IMR-90 (cell line): ENCODE measurements around the gene CLDN19. TPM values are rescaled to one million over a fixed set of nuclear protein-coding genes. Genes with fewer than 3 reads are reported as not detected.

Experiments used
- ATAC-seq: fragments of 200-7000 bp; cut with Tn5 transposase; 2 replicates; pipeline ENCODE4 v1.9.1; 2020; ENCODE audit warnings: low read depth, mild to moderate bottlenecking, moderate library complexity
- BruUV-seq: library from RNA; stranded (reverse); fragments of 400-500 nt; replicated peaks from 2 replicates; lab custom pipeline; 2021; lab: Mats Ljungman, UMichigan
- CTCF ChIA-PET: fragments of 300-600 bp; formaldehyde crosslinking; extraction: SDS; loops from one replicate; lab custom pipeline; 2021; ENCODE audit warnings: antibody characterized with exemption; lab: Yijun Ruan, JAX
- POLR2A ChIA-PET: fragments of 300-600 bp; sonication (Branson Sonifier 250); formaldehyde crosslinking; loops from one replicate; lab custom pipeline; 2022; ENCODE audit warnings: antibody characterized with exemption; ENCODE audit not compliant: unreplicated experiment; lab: Charles Lee
- DNase-seq: peaks from one replicate; pipeline ENCODE4 v3.0.0; 2013
- H2AFZ ChIP-seq: replicated peaks from 2 replicates; pipeline ENCODE3; 2013; ENCODE audit warnings: low read length, mild to moderate bottlenecking; ENCODE audit not compliant: poor library complexity
- H2AK5ac ChIP-seq: 2 replicates; pipeline ENCODE4 v1.6.1; 2013; ENCODE audit warnings: low read depth, low read length, inconsistent platforms
- H2AK9ac ChIP-seq: replicated peaks from 2 replicates; pipeline ENCODE3; 2013; ENCODE audit warnings: mild to moderate bottlenecking, low read depth, low read length, moderate library complexity; ENCODE audit not compliant: poor library complexity
- H2BK120ac ChIP-seq: 2 replicates; pipeline ENCODE4 v1.6.1; 2013; ENCODE audit warnings: low read depth, low read length, inconsistent platforms
- H2BK15ac ChIP-seq: 3 replicates; pipeline ENCODE4 v1.6.1; 2013; ENCODE audit warnings: low read depth, low read length, inconsistent platforms
- H2BK20ac ChIP-seq: 2 replicates; pipeline ENCODE4 v1.6.1; 2013; ENCODE audit warnings: low read depth, mild to moderate bottlenecking, inconsistent platforms, low read length, moderate library complexity
- H2BK5ac ChIP-seq: 2 replicates; pipeline ENCODE4 v1.6.1; 2013; ENCODE audit warnings: mild to moderate bottlenecking, low read depth, low read length, inconsistent platforms; ENCODE audit not compliant: poor library complexity, severe bottlenecking
- H3K14ac ChIP-seq: replicated peaks from 2 replicates; pipeline ENCODE4 v1.6.1; 2013; ENCODE audit warnings: low read depth, low read length, inconsistent platforms
- H3K18ac ChIP-seq: 2 replicates; pipeline ENCODE4 v1.6.1; 2013; ENCODE audit warnings: low read depth, low read length, control low read depth
- H3K23ac ChIP-seq: 2 replicates; pipeline ENCODE4 v1.6.1; 2013; ENCODE audit warnings: low read depth, low read length, inconsistent platforms
- H3K27ac ChIP-seq: 2 replicates; pipeline ENCODE4 v1.5.1; 2013; ENCODE audit warnings: mild to moderate bottlenecking, control low read depth, low read length; ENCODE audit not compliant: insufficient read depth
- H3K27me3 ChIP-seq: 2 replicates; pipeline ENCODE4 v1.6.1; 2013; ENCODE audit warnings: low read length; ENCODE audit not compliant: control insufficient read depth, insufficient read depth
- H3K36me3 ChIP-seq: 2 replicates; pipeline ENCODE4 v1.6.1; 2013; ENCODE audit warnings: low read length, mixed read lengths; ENCODE audit not compliant: control insufficient read depth, insufficient read depth
- H3K4ac ChIP-seq: 2 replicates; pipeline ENCODE4 v1.6.1; 2013; ENCODE audit warnings: low read depth, low read length, inconsistent platforms
- H3K4me1 ChIP-seq: 2 replicates; pipeline ENCODE4 v1.6.1; 2013; ENCODE audit warnings: low read length, mixed read lengths; ENCODE audit not compliant: control insufficient read depth, insufficient read depth
- H3K4me2 ChIP-seq: 2 replicates; pipeline ENCODE4 v1.6.1; 2013; ENCODE audit warnings: low read depth, mild to moderate bottlenecking, control low read depth, low read length, moderate library complexity
- H3K4me3 ChIP-seq: 2 replicates; pipeline ENCODE4 v1.5.1; 2013; ENCODE audit warnings: low read depth, mild to moderate bottlenecking, control low read depth, low read length, moderate library complexity; ENCODE audit not compliant: insufficient read depth
- H3K56ac ChIP-seq: 2 replicates; pipeline ENCODE4 v1.6.1; 2013; ENCODE audit warnings: low read length, inconsistent platforms; ENCODE audit not compliant: insufficient read depth; ENCODE audit errors: extremely low read depth
- H3K79me1 ChIP-seq, 2 experiments: 2 replicates each; pipeline ENCODE4 v1.6.1; 2013; ENCODE audit warnings: low read length in 2 of 2, inconsistent platforms in 1 of 2, low read depth in 1 of 2
- H3K9ac ChIP-seq: 2 replicates; pipeline ENCODE4 v1.6.1; 2013; ENCODE audit warnings: low read depth, low read length, control low read depth
- H3K9me1 ChIP-seq: 2 replicates; pipeline ENCODE4 v1.6.1; 2013; ENCODE audit warnings: low read length, inconsistent platforms; ENCODE audit not compliant: insufficient read depth
- H3K9me3 ChIP-seq: 2 replicates; pipeline ENCODE4 v1.6.1; 2013; ENCODE audit warnings: low read length; ENCODE audit not compliant: control insufficient read depth, insufficient read depth
- H4K20me1 ChIP-seq: 2 replicates; pipeline ENCODE4 v1.6.1; 2013; ENCODE audit warnings: low read length, inconsistent platforms; ENCODE audit not compliant: insufficient read depth
- H4K5ac ChIP-seq: 2 replicates; pipeline ENCODE4 v1.6.1; 2013; ENCODE audit warnings: mild to moderate bottlenecking, low read depth, low read length, control low read depth
- H4K8ac ChIP-seq, 2 experiments: 2 replicates each; pipeline ENCODE4 v1.6.1; 2013; ENCODE audit warnings: low read depth in 2 of 2, low read length in 2 of 2, control low read depth in 1 of 2, inconsistent platforms in 1 of 2
- H4K91ac ChIP-seq: 2 replicates; pipeline ENCODE4 v1.6.1; 2013; ENCODE audit warnings: low read depth, low read length, inconsistent platforms; ENCODE audit not compliant: insufficient read depth
- BHLHE40 ChIP-seq: fragments of 150-350 bp; IDR thresholded peaks from 2 replicates; pipeline ENCODE4 v1.6.1; 2016; ENCODE audit warnings: mild to moderate bottlenecking, low read depth, low read length
- CEBPB ChIP-seq: IDR thresholded peaks from 2 replicates; pipeline ENCODE4 v1.6.1; 2012; ENCODE audit warnings: low read depth, low read length, improper control_type of control experiment
- CHD1 ChIP-seq: IDR thresholded peaks from 2 replicates; pipeline ENCODE4 v1.6.1; 2012; ENCODE audit warnings: low read depth, low read length, improper control_type of control experiment
- CTCF ChIP-seq: conservative IDR thresholded peaks from 2 replicates; pipeline ENCODE4 v1.5.1; 2012; ENCODE audit warnings: mild to moderate bottlenecking, low read depth, low read length, improper control_type of control experiment
- ELK1 ChIP-seq: fragments of 150-350 bp; IDR thresholded peaks from 2 replicates; pipeline ENCODE4 v1.6.1; 2016; ENCODE audit warnings: low read depth, mild to moderate bottlenecking, low read length, moderate library complexity, borderline replicate concordance
- FOS ChIP-seq: fragments of 150-350 bp; IDR thresholded peaks from 2 replicates; pipeline ENCODE4 v1.6.1; 2016; ENCODE audit warnings: low read depth, low read length
- MAFK ChIP-seq: IDR thresholded peaks from 2 replicates; pipeline ENCODE4 v1.6.1; 2012; ENCODE audit warnings: low read depth, low read length, improper control_type of control experiment
- MAZ ChIP-seq: IDR thresholded peaks from 2 replicates; pipeline ENCODE4 v1.6.1; 2012; ENCODE audit warnings: low read depth, mild to moderate bottlenecking, low read length, improper control_type of control experiment, moderate library complexity, borderline replicate concordance
- MXI1 ChIP-seq: IDR thresholded peaks from 2 replicates; pipeline ENCODE4 v1.6.1; 2012; ENCODE audit warnings: low read depth, mild to moderate bottlenecking, low read length, moderate library complexity, borderline replicate concordance
- NFE2L2 ChIP-seq: fragments of 150-350 bp; IDR thresholded peaks from 2 replicates; pipeline ENCODE4 v1.6.1; 2016; ENCODE audit warnings: low read depth, mild to moderate bottlenecking, low read length
- POLR2A ChIP-seq: IDR thresholded peaks from 2 replicates; pipeline ENCODE4 v1.6.1; 2012; ENCODE audit warnings: mild to moderate bottlenecking, low read depth, low read length
- RCOR1 ChIP-seq: IDR thresholded peaks from 2 replicates; pipeline ENCODE4 v1.6.1; 2012; ENCODE audit warnings: mild to moderate bottlenecking, low read length, improper control_type of control experiment; ENCODE audit not compliant: insufficient replicate concordance
- RFX5 ChIP-seq: IDR thresholded peaks from 2 replicates; pipeline ENCODE4 v1.8.0; 2012; ENCODE audit warnings: low read depth, mild to moderate bottlenecking, low read length, moderate library complexity
- SMC3 ChIP-seq: fragments of 150-350 bp; IDR thresholded peaks from 2 replicates; pipeline ENCODE4 v1.6.1; 2016; ENCODE audit warnings: low read depth, mild to moderate bottlenecking, antibody characterized with exemption, low read length, moderate library complexity
- USF2 ChIP-seq: fragments of 150-350 bp; IDR thresholded peaks from 2 replicates; pipeline ENCODE4 v1.6.1; 2017; ENCODE audit warnings: mild to moderate bottlenecking, antibody characterized with exemption, low read length, low read depth
- dilution Hi-C: fragments of 300-500 bp; cut with HindIII; formaldehyde crosslinking; loops from one replicate; pipeline ENCODE4 v1.14.3; 2018; ENCODE audit warnings: low sequenced_read_pairs; ENCODE audit not compliant: unreplicated experiment
- in situ Hi-C: fragments of 300-500 bp; cut with MboI; formaldehyde crosslinking; loops from 3 replicates; pipeline ENCODE4 v1.14.3; 2019; ENCODE audit warnings: low sequenced_read_pairs, inconsistent platforms, mixed read lengths
- intact Hi-C: fragments of 100-400 bp; cut with micrococcal nuclease; formaldehyde crosslinking; loops from 2 replicates; pipeline ENCODE4 v1.10.0; 2022
- polyA plus RNA-seq, 3 experiments: library from polyadenylated mRNA; depleted of rRNA; stranded (reverse); fragments of >200 nt; gene quantifications; 2 replicates each; pipeline ENCODE4 v1.2.3, GENCODE V29; 2012; ENCODE audit warnings: low replicate concordance in 1 of 3
- total RNA-seq: library from RNA; depleted of rRNA; stranded (reverse); fragments of >200 nt; gene quantifications from 2 replicates; pipeline ENCODE4 v1.2.3, GENCODE V29; 2012

The CLDN19 gene
- total and polyA plus RNA-seq, 2 of the 4 experiments (the other 2 are of a cell fraction) = not detected

- Histone ChIP-seq H3K27ac (no peak overlapping the region), H3K56ac (no peak overlapping the region), H3K18ac (no peak overlapping the region), H4K8ac (no peak overlapping the region), H4K5ac (no peak overlapping the region), H2BK15ac (no peak overlapping the region), H3K4me1 (peaks cover 3% of the 10 kb centered on the region), H3K9me1 (peaks cover 11% of the 10 kb centered on the region), H3K79me1 (peaks cover 39 to 46% of the 10 kb centered on the region in 2 experiments), H3K14ac (no peak overlapping the region), H3K9me3 (no peaks in the 10 kb centered on the region), H2BK5ac (no peak overlapping the region), H4K20me1 (peaks cover 9% of the 10 kb centered on the region), H3K4ac (no peak overlapping the region), H2AK5ac (no peak overlapping the region), H2AFZ (no peak overlapping the region), H4K91ac (no peak overlapping the region), H3K27me3 (no peaks in the 10 kb centered on the region), H3K4me2 (no peak overlapping the region), H2BK20ac (no peak overlapping the region), H2BK120ac (no peak overlapping the region), H3K4me3 (no peak overlapping the region), H2AK9ac (no peak overlapping the region), H3K9ac (no peak overlapping the region), H3K23ac (no peak overlapping the region), H3K36me3 (peaks cover 55% of the 10 kb centered on the region)
- intact Hi-C loops (loop anchor here (5.0 kb wide), 1 partner anchor 611 kb away; no protein-coding TSS in a partner anchor), in situ Hi-C loops (no loop called here), dilution Hi-C loops (no loop called here)
- CTCF ChIA-PET = interaction anchor here (0.5 to 0.6 kb wide), 2 partner anchors 189 to 235 kb away, joined by 5 to 6 read pairs; no protein-coding TSS in a partner anchor
- DNase-seq (no peak), ATAC-seq (no peak)
- TF ChIP-seq CTCF = no peak
- TF ChIP-seq CHD1 = no peak
- TF ChIP-seq FOS = no peak
- TF ChIP-seq MAFK = no peak
- no peak for TF ChIP-seq RFX5
- no peak for TF ChIP-seq USF2
- TF ChIP-seq POLR2A = no peak
- TF ChIP-seq CEBPB = no peak
- TF ChIP-seq ELK1 = no peak
- no peak for TF ChIP-seq MXI1
- TF ChIP-seq NFE2L2 = no peak
- no peak for TF ChIP-seq SMC3
- no peak for TF ChIP-seq BHLHE40
- TF ChIP-seq RCOR1 = no peak
- TF ChIP-seq MAZ = no peak
- BruUV-seq = no TSS peak
- POLR2A ChIA-PET = no interaction called here
These were observed 17.8 kb upstream of the CLDN19 start for GRCh38 chr1:42757892-42758275.
